ENCODE results near the gene ASB10.

Gene ASB10

GRCh38 chr7:151185762-151186639 lies 1.0 kb downstream of the ASB10 start:
- DNase-seq: no peak

- DNase-seq: no peak
Observed at GRCh38 chr7:151181011-151181431, 6.0 kb downstream of the ASB10 start.

GRCh38 chr7:151179946-151180345 lies 7.1 kb downstream of the ASB10 start:
- DNase-seq: no peak

- DNase-seq: no peak
Observed at GRCh38 chr7:151179287-151179860, 7.7 kb downstream of the ASB10 start.

GRCh38 chr7:151178831-151179230 lies 8.2 kb downstream of the ASB10 start:
- DNase-seq: no peak

DNA sequence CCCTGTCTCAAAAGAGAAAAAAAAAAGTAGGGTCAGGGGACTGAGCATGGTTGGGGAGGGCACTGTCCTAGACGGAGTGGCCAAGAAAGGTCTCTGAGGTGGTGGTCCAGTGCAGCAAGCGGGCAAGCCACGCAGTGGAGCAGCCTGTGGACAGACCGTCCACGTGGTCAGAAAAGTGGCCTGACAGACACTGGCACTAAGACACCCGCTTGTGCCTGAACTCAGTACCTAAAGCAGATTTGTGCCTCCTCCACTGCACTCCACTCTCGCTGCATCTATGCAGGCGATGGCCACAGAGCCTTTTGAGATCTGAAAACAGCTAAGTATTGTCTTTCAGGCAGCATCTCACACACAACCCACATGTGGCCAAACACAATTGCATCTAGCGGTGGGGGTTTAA lies 8.8 kb downstream of the ASB10 start:
- no peak for DNase-seq

DNA sequence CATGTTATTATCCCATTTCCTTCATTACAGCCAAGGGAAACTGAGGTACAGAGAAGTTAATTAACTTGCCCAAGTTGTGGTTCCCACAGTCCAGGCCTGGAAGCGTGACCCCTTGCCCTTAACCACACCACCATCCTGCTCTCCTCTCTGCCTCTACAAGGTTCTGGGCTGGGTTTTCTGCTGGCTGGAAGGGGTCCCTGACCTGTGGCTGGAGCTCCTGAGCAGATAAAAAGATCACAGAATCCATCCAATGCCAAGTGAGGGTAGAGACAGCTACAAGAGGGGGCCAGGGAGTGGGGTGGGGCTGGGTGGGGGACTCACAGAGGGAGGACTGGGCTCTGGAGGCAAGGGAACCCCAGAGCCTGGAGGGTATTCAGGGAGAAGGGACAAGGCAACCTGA lies 9.7 kb downstream of the ASB10 start:
- DNase-seq: no peak

DNA sequence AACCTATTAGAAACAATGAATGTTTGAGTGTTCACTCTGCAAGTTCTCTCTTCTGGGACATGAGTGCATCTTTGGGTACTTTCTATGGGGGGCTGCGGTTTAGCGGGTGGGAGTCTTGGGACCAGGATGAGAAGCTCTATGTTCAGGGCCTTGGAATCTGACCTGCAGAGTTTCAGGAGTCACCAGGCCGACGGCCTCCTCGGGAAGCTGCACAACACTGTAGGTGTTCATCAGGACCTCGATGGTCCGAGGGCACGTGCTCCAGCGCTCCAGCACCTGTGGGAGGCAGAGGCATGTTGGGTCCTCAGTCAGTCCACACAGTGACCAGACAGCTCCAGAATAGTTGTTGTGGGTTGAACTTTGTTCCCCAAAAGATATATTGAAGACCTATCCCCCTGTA lies 10.6 kb downstream of the ASB10 start:
- DNase-seq: no peak

DNA sequence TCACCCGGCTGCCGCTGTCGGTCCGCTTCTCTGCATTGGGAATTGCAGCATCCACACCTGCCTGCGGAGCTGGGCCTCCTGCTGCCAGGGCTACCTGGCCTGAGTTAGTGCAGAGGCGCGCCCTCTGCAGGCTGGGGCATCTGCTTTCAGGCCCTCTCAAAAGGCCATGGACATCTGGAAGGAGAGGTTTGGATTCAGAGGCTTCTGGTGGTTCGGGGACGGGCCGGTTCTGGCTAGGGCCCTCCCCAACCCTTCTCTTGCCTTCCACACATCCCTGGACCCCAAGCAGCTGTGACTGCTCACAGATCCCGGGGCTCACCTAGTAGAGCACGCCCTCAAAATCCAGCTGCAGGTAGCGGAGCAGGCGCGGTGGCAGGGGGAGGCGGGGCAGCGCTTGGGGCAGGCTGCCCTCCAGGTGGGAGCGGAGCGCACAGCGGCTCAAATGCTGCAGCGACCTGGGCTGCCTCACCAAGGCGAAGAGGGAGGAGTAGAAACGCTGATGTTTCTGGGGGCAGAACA lies 11.2 kb downstream of the ASB10 start:
- no peak for DNase-seq

DNA sequence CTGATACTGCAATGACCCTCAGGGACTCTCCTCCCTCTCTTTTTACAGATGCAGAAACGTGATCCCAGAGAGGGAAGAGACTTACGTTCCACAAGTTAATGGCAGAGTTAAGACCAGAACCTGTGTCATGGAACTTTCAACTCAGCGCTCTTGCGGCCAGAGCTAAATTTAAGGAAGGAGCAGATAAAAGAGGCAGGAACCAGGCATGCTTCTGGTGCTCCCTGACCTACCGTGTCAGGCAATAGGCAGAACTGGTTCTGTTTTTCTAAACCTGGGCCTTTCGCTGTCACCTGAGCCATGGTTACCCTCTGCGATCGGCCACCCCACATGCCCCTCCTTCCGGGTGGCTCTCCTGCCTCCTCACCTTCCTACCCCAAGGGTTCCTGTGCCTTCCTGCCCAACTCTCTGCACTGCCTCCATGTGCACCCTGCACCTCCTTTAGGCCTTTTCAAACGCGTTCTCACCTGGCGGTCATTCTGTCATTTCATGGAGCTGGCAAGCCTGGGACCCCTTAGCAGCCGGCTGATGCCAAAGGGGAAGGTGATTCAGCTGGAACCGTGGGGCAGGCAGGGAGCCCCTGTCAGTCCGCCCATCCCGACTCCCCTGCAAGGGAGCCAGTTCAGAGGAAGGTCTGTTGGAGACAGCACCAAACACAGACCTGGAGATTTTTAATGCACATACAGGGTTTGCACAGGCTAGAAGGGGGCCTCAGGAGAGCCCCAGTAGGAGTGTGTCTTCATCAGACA lies 11.8 kb downstream of the ASB10 start:
- no peak for DNase-seq

- DNase-seq: no peak
Observed at GRCh38 chr7:151174246-151175046, 12.6 kb downstream of the ASB10 start.

- DNase-seq: no peak
Observed at GRCh38 chr7:151173386-151174245, 13.4 kb downstream of the ASB10 start.

DNA sequence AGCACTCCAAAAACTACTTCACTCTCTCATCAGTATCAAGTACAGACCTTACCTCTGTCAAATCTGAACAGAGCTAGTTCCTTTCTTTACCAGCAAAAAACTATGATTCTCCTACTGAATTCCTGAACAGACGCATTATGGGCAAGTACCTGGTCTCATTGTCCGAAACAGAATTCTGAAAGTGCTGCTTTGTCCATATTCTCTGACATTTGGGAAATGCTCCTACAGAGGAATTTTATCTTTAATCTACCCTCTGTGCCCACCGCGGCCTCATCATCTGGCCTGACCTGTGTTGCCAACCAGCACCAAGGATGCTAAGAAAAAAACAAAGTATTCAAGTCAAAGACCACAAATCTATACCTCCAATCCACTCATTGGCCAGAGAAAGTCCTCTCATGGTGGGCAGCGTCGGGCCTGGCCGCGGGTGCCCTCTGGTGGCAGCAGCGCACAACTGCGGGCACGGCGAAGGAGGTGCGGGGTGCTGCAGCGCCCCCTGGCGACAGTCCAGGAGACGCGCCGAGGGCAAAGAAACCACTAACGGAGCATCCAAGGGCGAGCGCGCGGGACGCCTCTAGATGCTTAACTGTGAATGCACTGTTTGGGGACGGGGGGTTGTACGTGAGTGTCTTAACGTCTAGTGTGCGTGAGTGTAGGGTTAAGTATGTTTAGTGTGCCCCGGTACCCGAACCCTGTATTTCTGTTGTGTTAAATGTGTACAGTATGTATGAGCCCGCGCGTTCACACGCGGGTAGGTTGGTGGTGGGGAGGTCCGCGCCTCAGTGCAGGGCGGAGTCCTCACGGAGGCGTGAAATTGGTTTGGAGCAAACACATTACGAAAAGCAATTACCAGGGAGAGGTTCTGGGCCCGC lies 14.5 kb downstream of the ASB10 start:
- no peak for DNase-seq

DNA sequence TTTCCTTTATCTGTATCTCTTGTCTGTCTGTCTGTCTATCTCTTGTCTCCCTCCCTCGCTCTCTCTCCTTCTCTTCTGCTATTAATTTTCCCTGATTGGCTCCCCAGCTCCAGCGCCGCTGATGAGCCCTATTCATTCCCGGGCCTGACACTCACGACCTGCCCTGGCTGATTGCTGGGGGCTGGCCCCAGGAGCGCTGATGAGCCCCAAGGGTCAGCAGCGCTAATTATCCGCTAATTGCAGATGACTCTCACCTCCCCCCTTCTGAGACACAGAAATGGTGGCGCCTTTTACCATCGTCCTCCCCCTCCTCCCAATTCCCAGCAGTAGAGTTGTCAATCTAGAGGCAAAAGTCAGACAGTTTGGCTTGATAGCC lies 18.3 kb downstream of the ASB10 start:
- DNase-seq: no peak

DNA sequence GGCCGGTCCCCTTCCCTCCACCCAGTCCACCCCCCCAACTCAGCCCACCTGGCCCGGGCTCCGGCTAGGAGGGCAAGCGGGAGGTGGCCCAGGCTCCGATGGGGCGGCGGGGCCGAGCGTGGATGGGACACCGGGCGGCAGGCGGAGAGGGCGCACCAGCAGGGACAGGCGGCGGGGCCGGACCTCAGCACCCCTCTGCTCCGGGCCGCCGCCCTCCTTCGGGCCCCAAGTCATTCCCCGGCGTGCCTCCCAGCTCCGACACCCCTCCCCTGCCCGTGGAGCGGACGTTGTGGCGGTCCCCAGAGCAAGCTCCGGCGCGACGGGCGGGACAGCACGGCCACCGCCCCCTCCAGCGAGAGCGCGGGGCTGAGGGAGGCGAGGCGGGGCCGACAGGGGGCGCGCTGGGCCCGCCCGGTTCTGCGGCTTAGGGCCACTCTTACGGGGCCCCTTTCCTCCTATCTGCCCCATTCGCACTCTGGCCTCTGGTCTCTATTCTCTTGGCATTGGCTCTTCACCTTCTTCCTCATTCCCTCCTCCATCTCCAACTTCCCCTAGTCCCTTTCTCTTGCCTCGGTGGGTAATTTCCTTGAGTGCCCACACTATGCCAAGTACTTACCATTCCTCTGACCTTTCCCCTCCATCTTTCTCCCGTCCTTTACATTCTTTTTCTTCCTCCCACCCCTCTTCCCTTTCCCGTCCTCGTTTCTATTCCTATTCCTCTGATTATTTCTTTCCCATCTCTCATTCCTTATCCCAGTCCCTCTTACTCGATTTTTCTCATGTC lies 18.9 kb downstream of the ASB10 start:
- DNase-seq: no peak

DNA sequence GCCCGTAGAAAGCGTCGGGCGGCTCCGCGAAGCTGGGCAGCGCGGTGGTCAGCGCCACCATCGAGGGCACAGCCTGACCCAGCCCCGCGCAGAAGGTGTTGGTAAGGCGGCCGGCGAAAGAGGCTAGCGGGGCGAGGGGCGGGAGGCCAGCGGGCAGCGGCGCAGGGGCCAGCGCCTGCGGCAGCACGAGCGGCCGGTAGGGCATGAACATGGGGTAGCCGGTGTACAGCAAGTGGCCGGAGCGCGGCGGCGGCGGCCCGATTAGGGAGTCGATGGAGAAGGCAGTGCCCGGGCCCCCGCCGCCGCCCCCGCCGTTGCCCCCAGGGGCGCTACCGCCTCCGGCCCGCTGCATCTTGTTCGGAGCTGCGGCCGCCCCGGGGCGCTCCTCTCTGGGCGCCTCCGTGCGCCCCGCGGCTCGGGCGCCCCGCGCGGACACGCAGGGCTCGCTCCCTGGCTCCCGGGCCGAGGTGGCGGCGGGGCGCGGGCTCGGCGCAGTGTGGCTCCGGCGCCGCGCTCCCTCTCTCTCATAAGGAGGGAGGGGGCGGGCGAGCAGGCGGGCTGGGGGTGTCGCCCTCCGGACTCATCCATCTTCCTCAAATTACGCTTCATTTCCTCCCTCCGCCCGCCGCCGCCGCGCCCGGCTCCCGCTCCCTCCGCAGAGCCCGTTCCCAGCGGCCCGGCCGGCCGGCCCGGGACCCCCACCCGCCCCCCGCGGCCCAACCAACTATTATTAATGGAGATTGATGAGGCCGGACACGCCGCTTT lies 19.7 kb downstream of the ASB10 start, which contains the start of gene GBX1:
GBX1 (minus strand) TSS at position 498 of the 765 bp plus-strand sequence; CDS start at position 352, 146 bp downstream.
- DNase-seq: no peak

DNA sequence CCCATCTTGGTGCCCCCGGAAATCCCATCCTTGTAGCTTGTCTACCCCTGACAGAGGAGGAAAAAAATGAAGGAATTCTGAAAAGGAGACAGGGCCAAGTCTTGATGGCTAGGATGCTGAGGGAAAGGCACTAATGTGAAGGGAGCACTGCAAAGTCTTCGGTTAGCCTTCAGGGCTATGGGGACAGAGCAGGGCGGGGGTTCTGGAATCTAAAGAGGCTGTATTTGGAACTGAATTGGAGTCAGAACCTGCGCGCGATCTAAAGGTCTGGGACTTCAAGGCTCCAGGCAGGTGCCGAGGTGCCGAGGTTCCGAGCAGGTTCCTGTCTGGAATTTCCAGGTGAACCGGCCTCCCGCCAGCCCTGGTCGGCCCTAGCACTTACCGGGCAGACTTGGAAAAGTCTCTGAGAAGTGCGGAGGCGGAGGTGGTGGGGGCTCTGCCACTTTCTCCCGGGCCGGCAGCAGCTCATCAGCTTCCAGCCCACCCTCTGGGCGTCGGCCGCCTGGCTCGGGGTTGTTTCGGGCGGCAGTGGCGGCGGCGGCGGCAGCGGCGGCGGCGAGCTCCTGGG lies 20.3 kb downstream of the ASB10 start:
- no peak for DNase-seq

- DNase-seq: no peak
Observed at GRCh38 chr7:151161757-151162156, 25.3 kb downstream of the ASB10 start.
